ENCODE data around the gene TPRG1.

- TF ChIP-seq CTCF (IDR thresholded peaks at IDR 0.05; ENCODE audit: insufficient read depth, low read length, poor library complexity, severe bottlenecking) (no peak), EZH2phosphoT487 (conservative IDR thresholded peaks at IDR 0.05; ENCODE audit: low read length) (no peak)
These were observed 139.8 kb downstream of the TPRG1 start for GRCh38 chr3:189311521-189311920.

Measured in SU-DHL-6 (cell line).